IPS-15b (cell line): Measurements from ENCODE around the gene SAC3D1.

Experiments
- H3K27me3 ChIP-seq: one replicate; pipeline ENCODE4 v1.6.1; 2013; ENCODE audit warnings: low read length; ENCODE audit not compliant: control insufficient read depth, insufficient read depth
- H3K36me3 ChIP-seq: one replicate; pipeline ENCODE4 v1.6.1; 2013; ENCODE audit warnings: low read length; ENCODE audit not compliant: control insufficient read depth, insufficient read depth
- H3K4me1 ChIP-seq: one replicate; pipeline ENCODE4 v1.6.1; 2013; ENCODE audit warnings: mild to moderate bottlenecking, low read length; ENCODE audit not compliant: control insufficient read depth, insufficient read depth
- H3K4me3 ChIP-seq: one replicate; pipeline ENCODE4 v1.5.1; 2013; ENCODE audit warnings: low read depth, low read length
- H3K9ac ChIP-seq: one replicate; pipeline ENCODE4 v1.6.1; 2013; ENCODE audit warnings: low read depth, mild to moderate bottlenecking, low read length
- H3K9me3 ChIP-seq: one replicate; pipeline ENCODE4 v1.6.1; 2013; ENCODE audit warnings: mild to moderate bottlenecking, low read length; ENCODE audit not compliant: control insufficient read depth, insufficient read depth

SAC3D1 gene

DNA sequence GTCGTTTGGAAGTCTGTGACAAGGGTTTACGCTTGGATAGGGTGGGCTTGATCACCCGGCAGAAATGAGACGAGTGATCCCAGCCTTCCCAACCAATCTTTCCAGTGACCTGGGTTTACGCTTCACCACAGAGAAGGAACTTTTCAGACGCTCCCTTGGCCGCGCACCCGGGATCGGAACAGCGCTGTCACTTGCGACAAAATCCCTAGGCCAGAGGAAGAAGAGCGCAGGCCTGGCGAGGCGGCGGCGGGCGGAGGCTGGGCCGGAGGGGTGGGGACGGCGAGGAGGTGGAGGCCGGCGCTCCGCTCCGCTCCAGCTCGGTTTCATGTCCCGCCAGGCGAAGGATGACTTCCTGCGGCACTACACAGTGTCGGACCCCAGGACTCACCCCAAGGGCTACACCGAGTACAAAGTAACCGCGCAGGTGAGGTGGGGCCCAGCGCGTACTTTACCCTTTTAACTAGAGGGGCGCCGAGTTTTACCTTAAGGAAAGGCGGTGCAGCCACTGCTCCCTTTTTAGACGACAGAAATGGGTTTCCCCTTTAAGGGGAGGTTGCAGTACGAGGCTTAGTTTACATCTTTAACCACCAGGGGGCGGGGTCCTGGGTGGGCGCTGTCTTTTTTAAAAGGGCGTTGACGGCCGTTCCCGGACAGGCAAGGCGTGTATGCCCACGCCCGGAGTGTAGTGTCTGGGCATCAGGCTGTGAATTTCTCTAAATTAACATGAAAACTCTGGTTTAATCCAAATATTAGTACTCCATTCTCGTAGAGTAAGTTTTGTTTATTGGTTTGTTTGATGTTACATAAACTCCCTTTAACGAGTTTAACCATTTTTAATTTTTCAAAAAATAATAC lies 13.6 kb upstream of the SAC3D1 start, which contains the start of gene SNX15:
Gene SNX15 (plus strand): TSS at position 227 of the 855 bp plus-strand sequence. CDS start 99 bp downstream, at position 326.
- H3K9me3 ChIP-seq, result no peaks in the 10 kb centered on the region
- peaks cover 4% of the 10 kb centered on the region for H3K4me1 ChIP-seq
- peaks cover 3% of the 10 kb centered on the region for H3K36me3 ChIP-seq
- H3K27me3 ChIP-seq, result no peaks in the 10 kb centered on the region
- peak within 1 kb of the TSS; percentile 69 for H3K4me3 ChIP-seq
- peak within 1 kb of the TSS; percentile 54 for H3K9ac ChIP-seq

DNA sequence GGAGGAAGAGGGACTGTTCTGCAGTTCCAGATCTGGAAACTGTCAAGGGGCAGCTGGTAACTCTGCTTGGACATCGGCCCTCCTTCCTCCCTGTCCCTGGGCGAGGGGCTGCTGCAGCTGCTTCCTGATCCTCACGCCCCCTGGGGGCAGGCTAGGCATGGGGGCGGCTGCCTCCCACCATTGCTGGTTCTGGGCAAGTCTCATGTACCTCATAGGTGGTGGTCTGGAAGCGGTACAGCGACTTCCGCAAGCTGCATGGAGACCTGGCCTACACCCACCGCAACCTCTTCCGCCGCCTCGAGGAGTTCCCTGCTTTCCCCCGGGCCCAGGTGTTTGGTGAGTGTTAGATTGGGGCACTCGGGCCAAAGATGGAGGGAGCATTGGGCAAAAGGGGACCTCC lies 8.8 kb upstream of the SAC3D1 start:
- no peaks in the 10 kb centered on the region for H3K27me3 ChIP-seq
- peaks cover 4% of the 10 kb centered on the region for H3K36me3 ChIP-seq

DNA sequence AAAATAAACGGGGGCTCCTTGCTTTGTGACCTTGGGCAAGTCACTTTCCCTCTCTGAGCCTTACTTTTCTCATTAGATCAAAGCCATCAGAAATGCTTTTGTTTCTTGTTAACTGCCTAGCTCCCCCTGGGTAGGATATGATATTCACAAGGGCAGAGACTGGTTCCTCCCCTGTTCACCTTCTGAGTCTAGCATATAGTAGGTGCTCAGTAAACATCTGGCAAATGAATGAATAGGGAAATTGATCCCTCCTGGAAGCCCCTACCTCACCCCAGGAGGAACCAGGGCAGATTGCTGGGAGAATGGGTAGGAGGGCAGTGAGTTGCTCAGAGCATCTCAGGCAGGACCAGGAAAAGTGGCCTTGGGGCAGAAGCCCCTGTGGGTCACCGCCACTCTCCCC lies 6.6 kb upstream of the SAC3D1 start:
- H3K9ac ChIP-seq, result no peak overlapping the region
- no peaks in the 10 kb centered on the region for H3K27me3 ChIP-seq
- H3K36me3 ChIP-seq, result peaks cover 4% of the 10 kb centered on the region
- H3K9me3 ChIP-seq, result no peaks in the 10 kb centered on the region
- no peaks in the 10 kb centered on the region for H3K4me1 ChIP-seq
- H3K4me3 ChIP-seq, result no peak overlapping the region

More for the DNA sequence above, 8.8 kb upstream of the SAC3D1 start:
- no peaks in the 10 kb centered on the region for H3K9me3 ChIP-seq
- no peak overlapping the region for H3K9ac ChIP-seq
- H3K4me3 ChIP-seq, result no peak overlapping the region
- H3K4me1 ChIP-seq, result no peaks in the 10 kb centered on the region

DNA sequence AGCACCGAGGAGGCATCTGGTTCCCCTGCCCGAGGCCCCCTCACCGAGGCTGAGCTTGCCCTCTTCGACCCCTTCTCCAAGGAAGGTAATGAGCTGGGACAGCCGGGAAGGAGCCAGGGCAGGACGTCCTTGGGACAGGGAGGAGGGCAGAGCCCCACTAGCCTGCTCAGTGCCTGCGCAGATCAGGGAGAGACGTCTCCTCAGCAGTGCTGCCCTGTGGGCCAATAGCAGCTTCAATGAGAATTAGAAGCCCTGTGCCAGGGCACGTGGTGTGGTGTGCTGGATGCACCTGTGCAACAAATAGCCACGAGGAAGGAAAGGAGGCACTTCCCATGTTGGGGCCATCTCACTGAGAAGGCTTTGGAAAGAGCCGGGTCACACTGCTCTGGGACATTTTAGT lies 5.4 kb upstream of the SAC3D1 start:
- Histone ChIP-seq H3K27me3 (no peaks in the 10 kb centered on the region), H3K36me3 (peaks cover 4% of the 10 kb centered on the region), H3K4me3 (no peak overlapping the region), H3K4me1 (no peaks in the 10 kb centered on the region), H3K9ac (no peak overlapping the region), H3K9me3 (no peaks in the 10 kb centered on the region)

DNA sequence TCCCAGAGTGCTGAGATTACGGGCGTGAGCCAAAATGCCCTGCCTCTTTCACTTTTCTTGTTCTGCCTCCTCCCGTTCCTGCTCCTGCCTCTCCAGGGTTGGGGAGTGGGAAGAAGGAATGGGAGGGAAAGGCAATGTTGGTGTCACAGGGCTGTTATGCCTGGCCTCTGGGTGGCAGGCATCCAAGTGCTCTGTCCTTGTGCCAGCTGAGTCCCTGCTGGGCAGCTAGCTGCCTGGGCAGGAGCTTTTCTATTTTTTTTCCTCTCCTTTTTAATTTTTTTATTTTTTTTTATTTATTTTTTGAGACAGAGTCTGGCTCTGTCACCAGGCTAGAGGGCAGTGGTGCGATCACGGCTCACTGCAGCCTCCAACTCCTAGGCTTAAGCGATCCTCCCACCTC lies 4.1 kb upstream of the SAC3D1 start:
- H3K4me1 ChIP-seq, result no peaks in the 10 kb centered on the region
- H3K4me3 ChIP-seq, result no peak overlapping the region
- H3K9me3 ChIP-seq, result no peaks in the 10 kb centered on the region
- peaks cover 4% of the 10 kb centered on the region for H3K36me3 ChIP-seq
- H3K27me3 ChIP-seq, result no peaks in the 10 kb centered on the region
- no peak overlapping the region for H3K9ac ChIP-seq

DNA sequence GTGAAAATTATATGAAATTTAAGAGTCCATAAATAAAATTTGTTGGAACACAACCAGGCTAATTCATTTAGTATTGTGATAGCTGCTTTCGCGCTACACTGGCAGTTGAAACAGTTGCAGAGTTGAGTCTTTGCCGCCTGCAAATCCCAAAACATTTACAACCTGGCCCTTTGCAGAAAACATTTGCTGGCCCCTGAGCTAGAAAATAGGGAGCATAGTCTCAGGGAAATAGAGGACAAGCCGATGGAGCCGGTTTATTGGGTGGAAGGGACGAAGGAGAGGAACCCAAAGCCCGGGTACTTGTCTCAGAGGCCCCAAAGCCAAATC lies 527 bp upstream of the SAC3D1 start:
- Histone ChIP-seq H3K4me3 (peak overlapping the region; percentile 78), H3K9me3 (no peaks in the 10 kb centered on the region), H3K4me1 (no peaks in the 10 kb centered on the region), H3K36me3 (no peaks in the 10 kb centered on the region), H3K27me3 (no peaks in the 10 kb centered on the region), H3K9ac (no peak overlapping the region)

DNA sequence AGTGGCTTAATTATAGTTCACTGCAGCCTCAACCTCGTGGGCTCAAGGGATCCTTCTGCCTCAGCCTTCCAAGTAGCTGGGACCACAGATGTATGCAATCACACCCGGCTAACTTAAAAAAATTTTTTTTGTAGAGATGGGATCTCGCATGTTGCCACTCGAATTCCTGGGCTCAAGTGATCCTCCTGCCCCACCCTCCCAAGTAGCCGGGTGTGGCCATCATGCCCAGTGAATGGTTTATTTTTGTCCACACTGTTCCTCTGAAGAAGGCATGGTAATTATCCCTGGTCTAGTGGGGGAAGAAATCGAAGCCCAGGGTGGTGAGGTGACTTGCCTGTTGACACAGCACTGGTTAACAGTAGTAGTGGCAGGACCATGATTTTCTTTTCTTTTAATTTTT lies 1.9 kb downstream of the SAC3D1 start:
- Histone ChIP-seq H3K4me1 (no peaks in the 10 kb centered on the region), H3K4me3 (no peak overlapping the region), H3K36me3 (peaks cover 5% of the 10 kb centered on the region), H3K27me3 (no peaks in the 10 kb centered on the region), H3K9me3 (no peaks in the 10 kb centered on the region), H3K9ac (no peak overlapping the region)

DNA sequence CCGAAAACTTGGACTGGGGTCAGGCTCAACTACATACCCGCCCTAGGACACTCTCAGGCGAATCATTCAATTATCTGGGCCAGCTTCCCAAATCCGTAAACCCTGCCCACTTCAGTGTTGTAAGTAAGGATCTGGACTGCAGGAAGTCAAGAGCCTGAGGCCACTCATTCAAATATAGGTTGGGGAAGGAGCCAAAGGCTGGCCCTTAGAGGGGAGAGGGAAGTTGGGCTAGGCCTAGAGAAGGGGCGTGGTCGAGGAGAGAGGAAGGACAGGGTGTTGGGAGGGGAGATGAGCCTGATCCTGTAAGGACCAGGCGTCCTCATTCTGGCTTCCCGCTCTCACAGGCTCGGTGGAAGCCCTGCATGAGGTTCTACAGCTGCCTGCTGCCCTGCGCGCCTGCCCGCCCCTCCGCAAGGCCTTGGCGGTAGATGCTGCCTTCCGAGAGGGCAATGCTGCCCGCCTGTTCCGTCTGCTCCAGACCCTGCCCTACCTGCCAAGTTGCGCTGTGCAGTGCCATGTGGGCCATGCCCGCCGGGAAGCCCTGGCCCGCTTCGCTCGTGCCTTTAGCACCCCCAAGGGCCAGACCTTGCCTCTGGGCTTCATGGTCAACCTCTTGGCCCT lies 3.0 kb downstream of the SAC3D1 start:
- Histone ChIP-seq H3K4me3 (no peak overlapping the region), H3K27me3 (peaks cover 6% of the 10 kb centered on the region), H3K4me1 (no peaks in the 10 kb centered on the region), H3K36me3 (peaks cover 5% of the 10 kb centered on the region), H3K9me3 (no peaks in the 10 kb centered on the region), H3K9ac (no peak overlapping the region)

DNA sequence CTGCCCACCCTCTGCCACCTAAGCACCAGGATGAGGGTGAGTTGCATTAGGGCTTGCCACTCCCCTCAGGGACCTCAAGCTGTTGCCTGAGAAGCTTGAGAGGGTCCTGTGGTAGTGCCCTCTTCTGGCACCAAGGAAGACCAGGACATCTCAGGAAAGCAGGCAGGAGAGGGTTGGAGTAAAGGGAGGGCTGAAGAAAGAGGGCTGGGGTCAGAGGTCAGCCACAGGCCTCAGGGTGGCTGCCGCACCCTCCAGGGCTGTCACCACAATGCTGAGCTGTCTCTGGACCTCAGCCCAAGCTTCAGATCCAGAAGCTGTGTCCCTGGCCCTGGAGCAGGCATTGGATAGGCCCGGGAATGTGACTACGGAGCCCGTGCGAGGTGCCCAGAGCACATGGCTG lies 4.1 kb downstream of the SAC3D1 start:
- Histone ChIP-seq H3K9me3 (no peaks in the 10 kb centered on the region), H3K27me3 (peaks cover 6% of the 10 kb centered on the region), H3K36me3 (peaks cover 5% of the 10 kb centered on the region), H3K9ac (no peak overlapping the region), H3K4me1 (no peaks in the 10 kb centered on the region), H3K4me3 (no peak overlapping the region)

DNA sequence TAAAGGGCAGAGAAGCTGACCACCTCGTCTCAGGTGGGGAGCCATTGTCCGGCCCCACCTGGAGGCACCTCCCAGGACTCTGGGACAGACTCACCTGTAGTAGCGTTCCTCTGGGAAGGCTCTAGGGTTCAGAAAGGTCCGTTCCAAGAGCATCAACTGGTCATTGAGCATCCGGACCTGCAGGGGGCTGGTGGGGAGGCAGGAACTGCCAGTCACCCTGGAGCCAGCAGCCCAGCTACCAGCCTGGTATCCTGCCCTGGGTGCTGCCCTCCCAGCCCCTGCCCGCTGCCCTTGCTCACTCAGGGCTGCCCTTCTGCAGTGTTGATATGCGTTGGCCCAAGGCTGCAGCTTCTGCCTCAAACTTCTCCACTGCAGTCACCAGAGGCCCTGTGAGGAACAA lies 4.7 kb downstream of the SAC3D1 start:
- Histone ChIP-seq H3K9ac (no peak overlapping the region), H3K4me1 (no peaks in the 10 kb centered on the region), H3K9me3 (no peaks in the 10 kb centered on the region), H3K27me3 (peaks cover 6% of the 10 kb centered on the region), H3K4me3 (no peak overlapping the region), H3K36me3 (peaks cover 5% of the 10 kb centered on the region)

DNA sequence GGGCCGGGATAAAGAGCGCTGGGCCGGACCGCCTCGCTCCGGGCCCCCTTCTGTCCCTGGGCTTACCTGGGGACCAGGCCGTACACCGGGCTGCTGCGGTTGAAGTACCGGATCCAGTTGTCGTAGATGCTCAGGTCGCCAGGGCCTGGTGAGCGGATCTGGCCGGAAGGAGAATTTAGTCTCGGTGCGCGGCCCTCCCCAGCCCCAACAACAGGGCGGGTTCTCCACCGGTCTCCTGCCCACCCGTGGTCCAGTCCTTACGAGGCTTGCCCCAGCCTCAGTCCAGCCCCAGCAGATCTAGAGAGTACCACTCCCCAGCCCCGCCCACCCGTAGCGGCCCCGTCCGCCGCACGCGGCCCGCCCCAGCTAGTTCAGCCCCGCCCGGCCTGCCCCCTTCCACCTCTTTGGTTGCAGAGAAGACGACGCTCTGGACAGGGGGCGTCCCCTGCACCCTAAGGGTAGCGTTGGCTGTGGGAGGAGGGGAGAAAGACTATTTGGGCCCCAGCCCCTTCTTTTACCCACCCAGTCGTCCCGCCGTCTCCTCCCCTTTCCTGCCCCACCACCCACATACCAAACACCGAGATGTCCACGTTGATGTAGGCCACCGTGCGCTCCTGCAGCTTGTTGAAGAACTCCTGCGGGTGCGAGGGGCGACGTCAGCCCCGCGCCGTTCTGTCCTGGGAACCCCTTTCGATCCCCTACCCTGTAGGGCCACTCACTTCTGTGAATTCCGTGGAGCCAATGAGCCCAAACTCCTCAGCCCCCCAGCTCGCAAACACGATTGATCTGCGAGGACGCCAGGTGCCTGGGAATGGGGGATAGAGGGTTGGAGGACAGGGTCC lies 6.8 kb downstream of the SAC3D1 start:
- H3K9ac ChIP-seq, result no peak overlapping the region
- H3K4me3 ChIP-seq, result peak overlapping the region; percentile 41

More for the DNA sequence above, 6.8 kb downstream of the SAC3D1 start:
- Histone ChIP-seq H3K4me1 (no peaks in the 10 kb centered on the region), H3K27me3 (peaks cover 6% of the 10 kb centered on the region), H3K9me3 (no peaks in the 10 kb centered on the region), H3K36me3 (peaks cover 5% of the 10 kb centered on the region)
